GM21717 (cell line): ENCODE measurements around the gene UBE2K.
"Not testable (repeated sequence)": the region's sequence is repeated elsewhere in the genome, so short reads cannot be mapped to it uniquely, and the experiment has no call there.

Source experiments
- ATAC-seq: cut with Tn5 transposase; IDR thresholded peaks from one replicate; pipeline ENCODE4 v1.9.1; 2021; ENCODE audit warnings: mild to moderate bottlenecking, moderate library complexity; ENCODE audit not compliant: unreplicated experiment

The UBE2K gene

DNA sequence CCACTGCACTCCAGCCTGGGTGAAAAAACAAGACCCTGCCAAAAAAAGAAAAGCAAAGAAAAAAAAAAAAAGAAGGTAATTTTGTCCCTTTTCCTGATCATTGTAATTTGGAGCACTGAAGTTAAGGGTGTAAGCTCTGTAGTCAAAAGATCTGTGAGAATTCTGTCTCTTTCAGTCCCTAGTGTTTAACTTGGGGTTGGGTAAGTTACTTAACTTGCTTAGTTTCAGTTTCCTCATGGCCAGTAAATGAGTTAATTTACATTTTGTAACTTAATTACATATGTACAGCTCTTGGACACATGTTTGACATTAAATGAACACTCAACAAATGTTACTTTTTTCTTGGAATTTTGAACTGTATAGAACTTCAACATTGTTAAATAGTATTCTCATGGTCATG lies 10.9 kb upstream of the UBE2K start:
- no peak for ATAC-seq

DNA sequence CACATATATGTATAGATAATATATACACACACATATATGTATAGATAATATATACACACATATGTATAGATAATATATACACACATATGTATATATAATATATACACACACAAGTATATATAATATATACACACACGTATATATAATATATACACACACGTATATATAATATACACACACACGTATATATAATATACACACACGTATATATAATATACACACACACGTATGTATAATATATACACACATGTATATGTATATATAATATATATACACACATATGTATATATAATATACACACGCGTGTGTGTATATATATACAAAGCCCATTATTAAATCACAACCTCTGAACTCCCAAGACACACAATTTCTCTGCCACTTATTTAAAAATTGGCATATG lies 8.0 kb upstream of the UBE2K start:
- ATAC-seq: no peak

DNA sequence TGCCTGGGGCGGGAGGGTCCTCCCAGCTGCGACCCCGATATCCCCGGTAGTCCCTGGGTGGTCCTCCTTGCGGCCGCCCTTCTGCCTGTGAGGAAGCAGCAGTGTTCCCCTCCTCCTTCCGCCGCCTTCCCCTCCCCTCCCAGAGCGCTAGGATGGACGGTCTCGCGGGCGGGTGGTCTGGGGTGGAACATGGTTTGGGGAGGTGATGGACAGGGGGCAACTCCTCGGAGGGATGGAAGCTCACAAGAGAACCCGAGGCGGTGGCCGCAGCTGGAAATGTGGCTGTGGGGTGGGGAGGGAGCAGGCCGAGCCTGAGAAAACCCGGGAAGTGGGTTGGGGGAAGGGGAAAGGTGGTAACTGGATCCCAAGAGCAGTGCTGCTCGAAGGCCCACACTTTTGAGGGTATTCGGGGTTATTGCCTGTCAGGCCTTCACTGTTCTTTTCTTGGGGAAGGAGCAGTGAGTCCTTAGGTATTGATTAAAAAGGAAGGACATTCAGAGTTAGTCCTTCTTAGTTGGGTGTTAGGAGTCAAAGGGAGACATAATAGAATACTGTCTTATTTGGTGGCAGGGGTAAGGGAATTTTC lies 581 bp downstream of the UBE2K start:
- peak; percentile 21 for ATAC-seq

DNA sequence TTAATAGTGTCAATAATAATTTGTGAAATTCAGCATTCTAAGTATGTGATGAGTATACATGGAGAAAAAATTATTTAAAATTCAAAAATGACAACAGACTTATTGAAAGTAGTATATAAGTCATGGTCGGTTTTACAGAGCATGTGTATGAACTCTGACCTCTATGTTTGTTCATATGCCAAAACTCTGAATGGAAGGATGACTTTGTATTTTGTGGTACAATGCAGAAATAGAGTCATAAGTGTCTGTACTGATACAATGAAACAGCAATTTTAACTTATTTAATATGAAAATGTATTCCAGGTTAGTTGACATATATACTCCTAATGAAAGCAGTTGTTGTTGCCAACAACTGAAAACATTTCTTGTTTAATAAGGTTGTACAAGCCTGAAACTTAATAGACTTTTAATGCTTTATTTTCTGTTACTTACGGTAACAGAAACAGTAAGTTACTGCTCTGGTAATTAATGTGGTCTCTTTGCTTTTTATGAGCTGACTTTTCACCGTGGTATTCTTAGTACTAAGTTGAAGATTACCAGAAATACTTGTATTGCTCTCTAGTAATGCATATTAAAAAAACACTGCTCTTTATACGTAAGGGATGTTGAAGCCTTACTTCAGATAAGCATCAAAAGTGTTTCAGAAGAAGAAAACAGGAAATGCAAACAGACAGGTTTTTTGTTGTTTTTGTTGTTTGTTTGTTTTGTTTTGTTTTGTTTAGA lies 1.9 kb downstream of the UBE2K start:
- ATAC-seq: no peak

DNA sequence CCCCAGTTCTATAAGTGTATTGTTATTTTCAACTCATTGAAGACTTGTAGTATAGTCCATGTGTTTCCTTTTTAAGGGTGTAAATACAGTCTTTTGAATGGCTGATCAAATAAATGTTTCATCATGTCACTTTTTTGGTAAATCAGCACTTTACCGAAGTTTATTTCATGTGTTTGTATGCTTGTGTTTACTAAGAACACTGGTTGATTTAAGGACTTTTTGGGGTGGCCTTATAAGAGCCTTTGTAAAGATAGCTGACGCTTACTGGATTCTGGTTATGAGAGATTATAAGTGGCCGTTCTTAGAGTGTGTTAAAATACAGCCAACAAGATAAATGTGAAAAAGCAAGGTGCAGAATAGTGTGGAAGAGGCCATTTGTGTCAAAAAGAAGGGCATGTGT lies 2.6 kb downstream of the UBE2K start:
- no peak for ATAC-seq

DNA sequence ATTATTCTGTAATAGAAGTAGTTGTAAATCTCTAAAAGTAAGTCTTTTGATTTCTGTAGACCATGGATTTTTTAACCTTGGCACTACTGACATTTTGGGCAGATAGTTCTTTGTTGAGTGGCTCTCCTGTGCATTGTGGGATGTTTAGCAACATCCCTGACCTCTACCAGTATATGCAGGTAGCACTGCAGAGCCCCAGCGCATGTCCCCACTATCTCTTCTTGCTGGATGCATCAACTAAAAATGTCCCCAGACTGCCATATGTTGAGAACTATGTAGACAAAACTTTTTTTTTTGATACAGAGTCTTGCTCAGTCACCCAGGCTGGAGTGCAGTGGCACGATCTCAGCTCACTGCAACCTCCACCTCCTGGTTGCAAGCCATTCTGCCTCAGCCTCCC lies 4.8 kb downstream of the UBE2K start:
- no peak for ATAC-seq

DNA sequence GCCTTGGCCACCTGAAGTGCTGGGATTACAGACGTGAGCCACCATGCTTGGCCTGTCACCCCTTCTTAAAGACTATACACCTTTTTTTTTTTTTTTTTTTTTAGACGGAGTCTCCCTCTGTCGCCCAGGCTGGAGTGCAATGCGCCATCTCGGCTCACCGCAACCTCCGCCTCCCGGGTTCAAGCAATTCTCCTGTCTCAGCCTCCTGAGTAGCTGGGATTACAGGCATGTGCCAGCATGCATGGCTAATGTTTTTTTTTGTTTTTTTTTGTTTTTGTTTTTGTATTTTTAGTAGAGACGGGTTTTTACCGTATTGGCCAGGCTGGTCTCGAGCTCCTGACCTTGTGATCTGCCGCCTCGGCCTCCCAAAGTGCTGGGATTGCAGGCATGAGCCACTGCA lies 6.9 kb downstream of the UBE2K start:
- not testable (repeated sequence) for ATAC-seq

DNA sequence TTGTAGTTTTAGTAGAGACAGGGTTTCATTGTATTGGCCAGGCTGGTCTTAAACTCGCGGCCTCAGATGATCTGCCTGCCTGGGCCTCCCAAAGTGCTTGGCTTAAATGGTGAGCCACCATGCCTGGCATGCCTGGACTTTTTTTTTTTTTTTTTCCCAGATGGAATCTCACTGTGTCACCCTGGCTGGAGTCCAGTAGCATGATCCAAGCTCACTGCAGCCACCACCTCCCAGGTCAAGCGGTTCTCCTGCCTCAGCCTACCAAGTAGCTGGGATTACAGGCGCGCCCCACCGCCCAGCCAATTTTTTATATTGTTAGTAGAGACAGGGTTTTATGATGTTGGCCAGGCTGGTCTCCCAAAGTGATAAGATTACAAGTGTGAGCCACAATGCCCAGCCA lies 8.4 kb downstream of the UBE2K start:
- no peak for ATAC-seq

DNA sequence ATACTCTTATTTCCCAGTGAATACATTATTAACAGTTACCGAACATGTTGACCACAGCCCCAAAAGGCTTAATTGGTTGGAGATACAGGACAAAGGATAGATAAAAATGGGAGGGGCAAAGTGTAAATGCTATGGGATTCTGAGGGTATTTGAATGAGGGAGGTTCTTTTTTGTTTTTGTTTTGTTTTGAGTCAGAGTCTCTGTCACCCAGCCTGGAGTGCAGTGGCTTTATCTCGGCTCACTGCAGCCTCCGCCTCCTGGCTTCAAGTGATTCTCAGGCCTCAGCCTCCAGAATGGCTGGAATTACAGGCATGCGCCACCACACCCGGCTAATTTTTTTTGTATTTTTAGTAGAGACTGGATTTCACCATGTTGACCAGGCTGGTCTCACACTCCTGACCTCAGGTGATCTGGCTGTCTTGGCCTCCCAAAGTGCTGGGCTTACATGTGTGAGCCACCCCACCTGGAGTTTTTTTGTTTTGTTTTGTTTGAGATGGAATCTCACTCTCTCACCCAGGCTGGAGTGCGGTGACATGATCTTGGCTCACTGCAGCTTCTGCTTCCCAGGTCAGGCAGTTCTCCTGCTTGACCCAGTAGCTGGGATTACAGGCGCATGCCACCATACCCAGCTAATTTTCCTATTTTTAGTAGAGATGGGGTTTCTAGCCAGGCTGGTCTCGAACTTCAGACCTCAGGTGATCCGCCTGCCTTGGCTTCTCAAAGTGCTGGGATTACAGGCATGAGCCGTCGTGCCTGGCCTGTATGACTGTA lies 9.0 kb downstream of the UBE2K start:
- no peak for ATAC-seq

DNA sequence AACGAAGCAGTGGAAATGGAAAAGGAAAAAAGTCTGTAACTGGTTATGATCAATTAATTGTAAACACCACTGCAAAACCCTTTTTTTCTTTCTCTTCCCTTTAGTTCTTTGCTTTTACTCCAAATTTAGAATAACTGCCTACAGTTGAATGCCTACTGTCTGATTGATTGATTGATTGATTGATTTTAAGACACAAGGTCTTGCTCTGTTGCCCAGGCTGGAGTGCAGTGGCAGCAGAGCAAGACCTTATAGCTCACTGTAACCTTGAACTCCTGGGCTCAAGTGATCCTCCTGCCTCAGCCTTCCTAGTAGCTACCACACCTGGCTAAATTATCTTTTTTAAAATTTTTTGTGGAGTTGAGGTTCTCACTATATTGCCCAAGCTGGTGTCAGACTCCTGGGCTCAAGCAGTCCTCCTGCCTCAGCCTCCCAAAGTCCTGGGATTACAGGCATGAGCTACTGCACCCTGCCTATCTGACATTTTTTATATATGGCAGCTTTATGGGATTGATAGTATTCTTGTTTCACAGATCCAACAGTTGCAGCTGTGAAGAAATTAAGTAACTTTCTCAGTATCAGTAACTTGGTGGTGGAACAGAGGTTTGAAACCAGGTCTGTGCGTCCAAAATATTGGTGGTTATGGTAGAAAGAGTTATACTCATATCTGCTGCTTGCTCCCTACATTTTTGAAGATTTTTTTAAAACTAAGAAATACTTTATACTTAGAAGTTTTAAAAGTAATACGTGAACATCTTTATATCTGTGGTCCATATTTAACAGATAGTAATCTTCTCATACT lies 12.4 kb downstream of the UBE2K start:
- peak; percentile 53 for ATAC-seq

DNA sequence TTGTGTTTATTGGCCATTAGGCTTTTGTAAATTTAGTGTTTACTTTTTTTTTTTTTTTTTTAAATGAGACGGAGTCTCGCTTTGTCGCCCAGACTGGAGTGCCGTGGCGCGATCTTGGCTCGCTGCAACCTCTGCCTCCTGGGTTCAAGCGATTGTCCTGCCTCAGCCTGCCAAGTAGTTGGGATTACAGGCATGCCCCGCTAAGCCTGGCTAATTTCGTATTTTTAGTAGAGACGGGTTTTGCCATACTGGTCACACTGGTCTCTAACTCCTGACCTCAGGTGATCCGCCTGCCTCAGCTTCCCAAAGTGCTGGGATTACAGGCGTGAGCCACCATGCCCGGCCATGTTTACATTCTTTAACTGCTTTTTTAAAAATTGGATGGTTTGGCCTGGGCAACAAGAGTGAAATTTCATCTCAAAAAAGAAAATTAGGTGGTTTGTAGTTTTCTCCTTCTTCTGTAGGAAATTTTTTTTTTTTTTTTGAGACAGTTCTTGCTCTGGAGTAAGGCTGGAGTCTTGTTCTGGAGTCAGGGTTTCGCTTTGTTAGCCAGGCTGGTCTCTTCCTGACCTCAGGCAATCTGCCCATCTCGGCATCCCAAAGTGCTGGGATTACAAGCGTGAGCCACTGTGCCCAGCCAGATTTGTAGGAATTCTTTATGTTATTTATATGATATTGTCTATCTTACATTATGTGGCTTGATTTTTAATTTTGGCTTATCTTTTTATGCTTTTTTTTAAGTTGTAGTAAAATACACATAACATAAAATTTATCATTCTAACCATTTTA lies 15.1 kb downstream of the UBE2K start:
- ATAC-seq: no peak

DNA sequence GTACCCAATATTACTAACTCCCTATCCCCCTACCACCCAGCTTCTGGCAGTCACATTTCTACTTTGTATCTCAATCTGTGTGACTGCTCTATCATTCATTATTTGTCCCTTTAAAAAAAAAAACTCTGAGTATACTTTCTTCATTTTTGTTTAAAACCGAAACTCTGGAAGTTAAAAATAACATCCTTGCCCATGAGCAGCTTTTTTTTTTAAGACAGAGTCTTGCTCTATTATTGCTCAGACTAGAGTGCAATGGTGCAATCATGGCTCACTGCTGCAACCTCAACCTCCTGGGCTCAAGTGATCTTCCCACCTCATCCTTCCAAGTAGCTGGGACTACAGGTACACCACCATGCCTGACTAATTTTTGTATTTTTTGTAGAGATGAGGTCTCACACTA lies 15.8 kb downstream of the UBE2K start:
- peak; percentile 39 for ATAC-seq

DNA sequence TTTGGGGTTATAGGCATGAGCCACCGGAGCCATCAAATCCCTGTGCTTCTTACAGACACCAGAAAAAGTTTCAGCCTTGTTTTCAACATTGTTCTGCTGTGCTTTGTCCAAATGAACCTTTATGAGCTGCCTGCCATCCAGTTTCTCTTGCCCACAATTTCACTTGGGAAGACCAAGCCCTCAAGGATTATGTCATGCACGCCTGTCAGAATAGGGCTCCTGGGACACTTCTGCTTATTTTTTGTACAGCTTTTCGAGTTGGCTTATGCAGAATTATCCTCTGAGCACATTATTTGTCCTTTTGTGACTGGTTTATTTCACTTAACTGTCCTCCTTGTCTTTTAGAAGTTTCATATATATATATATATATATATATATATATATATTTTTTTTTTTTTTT lies 16.2 kb downstream of the UBE2K start:
- ATAC-seq: no peak

DNA sequence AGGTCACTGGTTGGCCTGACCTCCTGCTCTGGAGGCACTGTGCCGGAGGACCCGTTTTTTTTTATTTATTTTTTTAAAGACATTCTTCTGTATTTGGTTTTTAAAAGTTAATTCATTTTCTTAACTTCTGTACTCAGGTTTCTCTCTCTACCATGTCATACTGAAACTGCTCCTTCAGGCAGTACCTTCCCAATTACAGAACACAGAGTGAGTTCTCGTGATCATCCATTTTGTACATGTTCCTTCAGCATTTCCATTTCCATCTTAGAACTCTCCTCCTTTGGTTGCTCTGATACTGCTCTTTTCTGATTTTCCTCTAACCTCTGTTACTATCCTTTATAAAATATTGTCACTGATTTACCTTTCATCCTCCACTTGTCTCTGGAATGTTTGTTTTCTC lies 17.9 kb downstream of the UBE2K start:
- peak; percentile 52 for ATAC-seq

DNA sequence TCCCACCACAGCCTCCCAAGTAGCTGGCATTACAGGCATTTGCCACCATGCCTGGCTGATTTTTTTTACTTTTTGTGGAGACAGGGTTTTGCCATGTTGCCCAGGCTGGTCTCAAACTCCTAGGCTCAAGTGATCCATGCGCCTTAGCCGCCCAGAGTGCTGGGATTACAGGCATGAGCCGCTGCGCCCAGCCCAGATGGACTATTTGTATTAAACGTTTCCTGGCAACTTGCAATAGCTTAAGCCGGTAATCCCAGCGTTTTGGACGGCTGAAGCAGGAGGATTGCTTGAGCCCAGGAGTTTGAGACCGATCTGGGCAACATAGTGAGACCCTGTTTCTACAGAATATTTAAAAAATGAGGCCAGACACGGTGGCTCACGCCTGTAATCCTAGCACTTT lies 18.4 kb downstream of the UBE2K start:
- no peak for ATAC-seq

DNA sequence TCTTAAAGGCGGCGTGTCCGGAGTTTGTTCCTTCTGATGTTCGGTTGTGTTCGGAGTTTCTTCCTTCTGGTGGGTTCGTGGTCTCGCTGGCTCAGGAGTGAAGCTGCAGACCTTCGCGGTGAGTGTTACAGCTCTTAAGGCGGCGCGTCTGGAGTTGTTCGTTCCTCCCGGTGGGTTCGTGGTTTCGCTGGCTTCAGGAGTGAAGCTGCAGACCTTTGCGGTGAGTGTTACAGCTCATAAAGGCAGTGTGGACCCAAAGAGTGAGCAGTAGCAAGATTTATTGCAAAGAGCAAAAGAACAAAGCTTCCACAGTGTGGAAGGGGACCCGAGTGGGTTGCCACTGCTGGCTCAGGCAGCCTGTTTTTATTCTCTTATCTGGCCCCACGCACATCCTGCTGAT lies 19.8 kb downstream of the UBE2K start:
- ATAC-seq: not testable (repeated sequence)

DNA sequence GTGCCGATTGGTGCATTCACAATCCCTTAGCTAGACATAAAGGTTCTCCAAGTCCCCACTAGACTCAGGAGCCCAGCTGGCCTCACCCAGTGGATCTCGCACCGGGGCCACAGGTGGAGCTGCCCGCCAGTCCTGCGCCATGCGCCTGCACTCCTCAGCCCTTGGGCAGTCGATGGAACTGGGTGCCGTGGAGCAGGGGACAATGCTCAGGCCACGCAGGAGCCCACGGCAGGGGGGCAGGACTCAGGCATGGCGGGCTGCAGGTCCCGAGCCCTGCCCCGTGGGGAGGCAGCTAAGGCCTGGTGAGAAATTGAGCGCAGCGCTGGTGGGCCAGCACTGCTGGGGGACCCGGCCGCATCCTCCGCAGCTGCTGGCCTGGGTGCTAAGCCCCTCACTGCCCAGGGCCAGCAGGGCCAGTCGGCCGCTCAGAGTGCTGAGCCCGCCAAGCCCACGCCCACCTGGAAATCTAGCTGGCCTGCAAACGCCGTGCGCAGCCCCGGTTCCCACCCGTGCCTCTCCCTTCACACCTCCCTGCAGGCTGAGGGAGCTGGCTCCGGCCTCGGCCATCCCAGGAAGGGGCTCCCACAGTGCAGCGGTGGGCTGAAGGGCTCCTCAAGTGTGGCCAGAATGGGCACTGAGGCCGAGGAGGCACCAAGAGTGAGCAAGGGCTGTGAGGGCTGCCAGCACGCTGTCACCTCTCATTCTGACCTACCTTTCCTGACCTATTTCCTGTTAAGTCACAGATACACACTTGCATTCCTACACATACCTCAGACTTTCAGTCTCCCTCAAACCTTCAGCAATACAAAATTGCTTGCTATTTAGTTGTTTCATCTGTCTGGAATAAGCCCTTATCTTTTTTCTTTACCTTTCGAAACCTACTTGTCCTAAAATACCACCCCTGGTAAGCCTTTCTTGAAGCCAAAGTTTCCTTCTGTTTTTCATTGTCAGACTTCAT lies 20.7 kb downstream of the UBE2K start:
- no peak for ATAC-seq

DNA sequence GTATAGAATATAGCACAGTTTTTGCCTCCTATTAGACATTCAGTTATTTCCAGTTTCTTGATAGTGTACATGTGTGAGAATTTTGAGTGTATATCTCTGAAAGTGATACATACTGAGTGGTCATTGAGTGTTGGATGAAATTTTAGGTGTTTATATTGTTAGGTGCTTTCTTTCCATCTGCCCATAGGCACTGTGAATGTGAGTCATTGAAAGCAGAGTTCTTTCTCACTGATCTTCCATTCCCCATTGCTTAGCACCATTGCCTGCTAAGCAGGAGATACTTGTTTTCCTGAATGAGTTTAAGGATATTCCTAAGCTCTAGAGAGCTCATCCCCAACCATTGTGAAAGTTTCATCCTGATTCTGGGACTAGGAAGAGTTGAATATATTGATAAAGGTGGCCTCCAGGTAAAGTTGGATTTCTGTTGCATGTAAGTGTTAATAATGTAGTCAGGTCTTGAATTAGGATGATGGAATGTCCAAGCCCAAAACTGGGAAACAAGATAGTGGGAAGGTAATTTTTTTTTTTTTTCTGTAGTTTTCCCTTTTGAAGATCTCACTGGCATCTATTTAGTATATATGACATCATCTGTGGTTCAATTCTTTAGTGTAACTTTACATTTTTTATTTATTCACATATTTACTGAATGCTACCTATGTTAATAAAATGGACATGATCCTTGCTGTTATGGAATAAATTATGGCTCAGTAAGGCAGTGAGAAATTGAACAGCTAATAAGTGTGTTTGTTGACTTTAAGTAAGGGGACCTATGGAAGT lies 22.1 kb downstream of the UBE2K start:
- ATAC-seq: no peak

DNA sequence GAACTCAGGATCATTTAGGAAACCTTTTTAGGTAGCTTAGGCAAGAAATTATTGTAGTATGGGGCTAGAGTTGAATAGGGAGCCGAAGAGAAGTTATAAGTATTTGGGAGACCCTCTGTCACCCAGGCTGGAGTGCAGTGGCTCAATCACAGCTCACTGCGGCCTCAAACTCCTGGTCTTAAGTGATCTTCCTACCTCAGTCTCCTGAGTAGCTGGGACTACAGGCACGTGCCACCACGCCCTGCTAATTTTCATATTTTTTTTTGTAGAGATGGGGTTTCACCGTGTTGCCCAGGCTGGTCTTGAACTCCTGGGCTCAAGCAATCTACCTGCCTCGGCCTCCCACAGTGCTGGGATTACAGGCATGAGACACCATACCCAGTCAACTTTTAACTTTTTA lies 23.3 kb downstream of the UBE2K start:
- ATAC-seq: not testable (repeated sequence)
